Brain microvascular endothelial cell (primary cell): ENCODE results near the gene ZDHHC24.

ENCODE experiments used
- DNase-seq: peaks from one replicate; pipeline ENCODE4 v3.0.0-alpha.2; 2020
- H3K27ac ChIP-seq: fragments of 250-450 bp; sonication (Bioruptor Pico); 2 replicates; pipeline ENCODE4 v1.5.1; 2020; ENCODE audit warnings: mild to moderate bottlenecking, moderate library complexity
- H3K27me3 ChIP-seq: fragments of 250-450 bp; sonication (Bioruptor Pico); replicated peaks from 2 replicates; pipeline ENCODE4 v1.5.1; 2020; ENCODE audit warnings: mild to moderate bottlenecking
- H3K36me3 ChIP-seq: fragments of 250-450 bp; sonication (Bioruptor Pico); replicated peaks from 2 replicates; pipeline ENCODE4 v1.5.1; 2020; ENCODE audit warnings: mild to moderate bottlenecking
- H3K4me3 ChIP-seq: 2 replicates; pipeline ENCODE4 v1.5.1; 2011; ENCODE audit warnings: low read depth, mild to moderate bottlenecking, control low read depth, low read length, moderate library complexity
- in situ Hi-C: cut with HindIII; loops from 2 replicates; pipeline ENCODE4 v1.10.0; 2017; ENCODE audit warnings: low sequenced_read_pairs, low pct_ligation_motif_present
- TF ChIP-seq, protein P1 (sequence below): IDR thresholded peaks from 2 replicates; pipeline ENCODE4 v1.5.1; 2011; ENCODE audit warnings: low read depth, mild to moderate bottlenecking, moderate library complexity, low read length, control low read depth, inconsistent platforms; ENCODE audit errors: missing control alignments

ZDHHC24 gene

DNA sequence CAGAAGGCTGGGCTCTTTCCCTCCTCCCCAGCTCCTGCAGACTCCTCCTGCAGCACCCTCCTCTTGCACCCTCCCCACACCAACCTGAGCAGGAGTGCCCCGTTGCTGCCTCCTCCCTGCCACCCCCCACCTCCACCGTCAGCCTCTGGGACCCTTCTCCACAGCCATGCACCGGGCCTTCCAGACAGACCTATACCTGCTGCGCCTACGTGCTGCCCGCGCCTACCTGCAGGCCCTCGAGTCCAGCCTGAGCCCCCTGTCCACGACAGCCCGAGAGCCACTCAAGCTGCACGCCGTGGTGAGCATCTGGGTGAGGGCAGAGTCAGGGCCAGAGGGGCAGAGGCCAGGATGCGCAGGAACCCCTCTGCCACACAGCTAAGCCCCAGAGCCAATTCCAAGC is 16.2 kb downstream of the ZDHHC24 start:
- TF ChIP-seq, protein P1, sequence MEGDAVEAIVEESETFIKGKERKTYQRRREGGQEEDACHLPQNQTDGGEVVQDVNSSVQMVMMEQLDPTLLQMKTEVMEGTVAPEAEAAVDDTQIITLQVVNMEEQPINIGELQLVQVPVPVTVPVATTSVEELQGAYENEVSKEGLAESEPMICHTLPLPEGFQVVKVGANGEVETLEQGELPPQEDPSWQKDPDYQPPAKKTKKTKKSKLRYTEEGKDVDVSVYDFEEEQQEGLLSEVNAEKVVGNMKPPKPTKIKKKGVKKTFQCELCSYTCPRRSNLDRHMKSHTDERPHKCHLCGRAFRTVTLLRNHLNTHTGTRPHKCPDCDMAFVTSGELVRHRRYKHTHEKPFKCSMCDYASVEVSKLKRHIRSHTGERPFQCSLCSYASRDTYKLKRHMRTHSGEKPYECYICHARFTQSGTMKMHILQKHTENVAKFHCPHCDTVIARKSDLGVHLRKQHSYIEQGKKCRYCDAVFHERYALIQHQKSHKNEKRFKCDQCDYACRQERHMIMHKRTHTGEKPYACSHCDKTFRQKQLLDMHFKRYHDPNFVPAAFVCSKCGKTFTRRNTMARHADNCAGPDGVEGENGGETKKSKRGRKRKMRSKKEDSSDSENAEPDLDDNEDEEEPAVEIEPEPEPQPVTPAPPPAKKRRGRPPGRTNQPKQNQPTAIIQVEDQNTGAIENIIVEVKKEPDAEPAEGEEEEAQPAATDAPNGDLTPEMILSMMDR, result no peak
- no peaks in the 10 kb centered on the region for H3K36me3 ChIP-seq
- no peak for DNase-seq
- H3K27me3 ChIP-seq, result no peaks in the 10 kb centered on the region
- in situ Hi-C loops, result no loop called here
- H3K27ac ChIP-seq, result no peak overlapping the region
- H3K4me3 ChIP-seq, result no peak overlapping the region

DNA sequence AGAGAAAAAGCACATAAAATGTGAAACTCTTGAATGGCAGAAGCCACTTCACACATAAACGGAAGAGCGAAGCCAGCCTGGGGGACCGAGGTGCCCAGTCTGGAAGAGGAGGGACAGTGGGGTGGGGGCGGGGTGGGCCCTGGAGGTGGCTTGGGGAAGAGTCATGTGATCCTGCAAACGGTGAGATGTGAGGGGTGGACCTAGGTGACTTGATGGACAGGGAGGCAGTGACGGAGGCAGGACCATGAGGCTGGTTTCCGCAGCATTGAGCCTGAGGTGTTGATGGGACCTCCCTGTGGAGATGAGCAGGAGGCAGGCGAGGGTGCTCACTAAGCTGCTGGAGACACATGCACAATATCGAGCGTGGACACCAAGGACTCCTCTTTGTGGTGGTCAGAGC is 16.8 kb downstream of the ZDHHC24 start:
- H3K27ac ChIP-seq, result no peak overlapping the region
- no peak for DNase-seq
- H3K36me3 ChIP-seq, result no peaks in the 10 kb centered on the region
- TF ChIP-seq, protein P1, result no peak
- H3K4me3 ChIP-seq, result no peak overlapping the region
- in situ Hi-C loops, result no loop called here
- H3K27me3 ChIP-seq, result no peaks in the 10 kb centered on the region

DNA sequence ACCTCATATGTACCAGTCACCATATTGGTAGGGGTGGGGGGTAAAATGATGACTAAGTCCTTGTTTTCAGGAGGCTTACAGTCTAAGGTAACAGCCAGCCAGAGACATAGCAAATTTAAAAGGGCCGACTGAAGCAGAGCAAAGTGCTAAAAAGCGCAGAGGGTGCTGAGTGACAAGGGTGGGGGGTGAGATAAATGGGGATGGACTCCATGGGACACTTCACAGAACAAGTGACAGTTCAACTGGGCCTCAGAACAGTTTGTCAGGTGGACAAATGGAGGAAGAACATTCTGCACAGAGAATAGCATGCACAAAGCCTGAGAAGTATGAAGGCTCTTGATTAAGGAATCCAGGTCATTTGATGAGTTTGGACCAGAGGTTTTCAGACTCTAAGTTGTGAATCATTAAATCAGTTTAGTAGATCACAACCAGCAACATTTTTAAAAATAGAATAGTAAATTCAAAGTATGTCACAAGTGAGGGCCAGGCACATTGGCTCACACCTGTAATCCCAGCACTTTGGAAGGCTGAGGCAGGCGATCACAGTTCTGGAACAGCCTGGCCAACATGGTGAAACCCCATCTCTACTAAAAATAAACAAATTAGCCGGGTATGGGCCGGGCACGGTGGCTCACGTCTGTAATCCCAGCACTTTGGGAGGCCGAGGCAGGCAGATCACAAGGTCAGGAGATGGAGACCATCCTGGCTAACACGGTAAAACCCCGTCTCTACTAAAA is 21.4 kb downstream of the ZDHHC24 start:
- no peak overlapping the region for H3K27ac ChIP-seq
- peaks cover 29% of the 10 kb centered on the region for H3K36me3 ChIP-seq
- no peak for DNase-seq
- no peak overlapping the region for H3K4me3 ChIP-seq
- in situ Hi-C loops, result no loop called here
- H3K27me3 ChIP-seq, result no peaks in the 10 kb centered on the region
- TF ChIP-seq, protein P1, result no peak

DNA sequence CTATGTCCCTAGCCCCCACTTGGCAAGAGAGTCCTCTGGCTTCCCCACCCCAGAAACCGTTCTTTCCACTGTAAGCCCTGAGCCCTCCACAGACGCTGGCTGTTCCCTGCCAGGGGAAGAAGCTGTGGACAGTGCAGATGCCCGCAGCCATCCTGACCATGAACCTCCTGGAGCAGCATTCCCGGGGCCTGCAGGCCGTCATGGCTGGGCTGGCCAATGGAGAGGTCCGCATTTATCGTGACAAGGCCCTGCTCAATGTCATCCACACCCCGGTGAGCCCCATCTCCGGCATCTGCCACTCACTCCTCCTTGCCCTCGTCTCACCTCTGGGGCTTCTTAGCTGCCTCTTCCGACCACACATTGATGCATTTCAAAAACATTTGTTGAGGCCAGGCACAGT is 22.2 kb downstream of the ZDHHC24 start:
- H3K27me3 ChIP-seq, result no peaks in the 10 kb centered on the region
- peaks cover 30% of the 10 kb centered on the region for H3K36me3 ChIP-seq
- TF ChIP-seq, protein P1, result no peak

DNA sequence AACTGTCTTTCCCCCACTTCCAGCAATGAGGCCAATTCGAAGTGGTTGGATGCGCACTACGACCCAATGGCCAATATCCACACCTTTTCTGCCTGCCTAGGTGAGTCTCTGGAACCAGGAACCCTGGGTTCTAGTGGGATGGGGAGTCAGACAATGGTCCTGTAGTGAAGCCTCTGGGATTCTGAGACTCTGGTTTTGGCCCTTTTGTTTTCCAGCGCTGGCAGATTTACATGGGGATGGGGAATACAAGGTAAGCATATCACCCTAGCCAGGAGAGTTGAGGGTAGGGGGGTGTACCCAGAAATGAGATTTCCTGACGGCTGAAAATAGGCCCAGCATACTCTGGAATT is 34.9 kb downstream of the ZDHHC24 start:
- no peak for DNase-seq
- Histone ChIP-seq H3K36me3 (peaks cover 15% of the 10 kb centered on the region), H3K4me3 (peak overlapping the region; percentile 97), H3K27ac (no peak overlapping the region), H3K27me3 (no peaks in the 10 kb centered on the region)
- TF ChIP-seq, protein P1, result no peak
- in situ Hi-C loops, result no loop called here

More for the DNA sequence above, 22.2 kb downstream of the ZDHHC24 start:
- DNase-seq, result no peak
- in situ Hi-C loops, result no loop called here
- Histone ChIP-seq H3K27ac (no peak overlapping the region), H3K4me3 (no peak overlapping the region)
